ENCODE measurements around the gene DNAH3.

- no peak for TF ChIP-seq CBX5 (IDR thresholded peaks at IDR 0.05; ENCODE audit: low read depth, low read length)
- no peak for TF ChIP-seq ZNF274 (IDR thresholded peaks at IDR 0.05; ENCODE audit: borderline replicate concordance, extremely low read depth, low read length)
- TF ChIP-seq CEBPB (IDR thresholded peaks at IDR 0.05; ENCODE audit: low read depth, low read length), result no peak
- no peak for TF ChIP-seq JUND (IDR thresholded peaks at IDR 0.05; ENCODE audit: low read length)
- TF ChIP-seq EZH2 (IDR thresholded peaks at IDR 0.05; ENCODE audit: low read depth, low read length, severe bottlenecking), result no peak
- TF ChIP-seq NRF1 (IDR thresholded peaks at IDR 0.05; ENCODE audit: low read depth, low read length), result no peak
- no peak for TF ChIP-seq POLR2A (IDR thresholded peaks at IDR 0.05; ENCODE audit: control extremely low read depth in 1 of 2, low read depth in 2 of 2, low read length in 2 of 2)
- TF ChIP-seq, protein P1, sequence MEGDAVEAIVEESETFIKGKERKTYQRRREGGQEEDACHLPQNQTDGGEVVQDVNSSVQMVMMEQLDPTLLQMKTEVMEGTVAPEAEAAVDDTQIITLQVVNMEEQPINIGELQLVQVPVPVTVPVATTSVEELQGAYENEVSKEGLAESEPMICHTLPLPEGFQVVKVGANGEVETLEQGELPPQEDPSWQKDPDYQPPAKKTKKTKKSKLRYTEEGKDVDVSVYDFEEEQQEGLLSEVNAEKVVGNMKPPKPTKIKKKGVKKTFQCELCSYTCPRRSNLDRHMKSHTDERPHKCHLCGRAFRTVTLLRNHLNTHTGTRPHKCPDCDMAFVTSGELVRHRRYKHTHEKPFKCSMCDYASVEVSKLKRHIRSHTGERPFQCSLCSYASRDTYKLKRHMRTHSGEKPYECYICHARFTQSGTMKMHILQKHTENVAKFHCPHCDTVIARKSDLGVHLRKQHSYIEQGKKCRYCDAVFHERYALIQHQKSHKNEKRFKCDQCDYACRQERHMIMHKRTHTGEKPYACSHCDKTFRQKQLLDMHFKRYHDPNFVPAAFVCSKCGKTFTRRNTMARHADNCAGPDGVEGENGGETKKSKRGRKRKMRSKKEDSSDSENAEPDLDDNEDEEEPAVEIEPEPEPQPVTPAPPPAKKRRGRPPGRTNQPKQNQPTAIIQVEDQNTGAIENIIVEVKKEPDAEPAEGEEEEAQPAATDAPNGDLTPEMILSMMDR (IDR thresholded peaks at IDR 0.05; ENCODE audit: control extremely low read depth in 1 of 3, insufficient read depth in 1 of 3, low read depth in 1 of 3, low read length in 3 of 3), result no peak
- TF ChIP-seq SP1 (IDR thresholded peaks at IDR 0.05; ENCODE audit: low read depth, low read length), result no peak
- no peak for TF ChIP-seq EP300 (IDR thresholded peaks at IDR 0.05; ENCODE audit: borderline replicate concordance in 1 of 2, low read depth in 2 of 2, low read length in 2 of 2)
- TF ChIP-seq, protein P2, sequence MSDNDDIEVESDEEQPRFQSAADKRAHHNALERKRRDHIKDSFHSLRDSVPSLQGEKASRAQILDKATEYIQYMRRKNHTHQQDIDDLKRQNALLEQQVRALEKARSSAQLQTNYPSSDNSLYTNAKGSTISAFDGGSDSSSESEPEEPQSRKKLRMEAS (IDR thresholded peaks at IDR 0.05), result no peak
- TF ChIP-seq SIN3A (conservative IDR thresholded peaks at IDR 0.05 in 1 of 2, IDR thresholded peaks at IDR 0.05 in 1 of 2; ENCODE audit: low read depth in 1 of 2, low read length in 2 of 2), result no peak
These were observed 145.6 kb downstream of the DNAH3 start for GRCh38 chr16:21005008-21005407.

Data from H1 (cell line).